ENCODE measurements around the gene OR2T4.

OR2T4 gene

GRCh38 chr1:248361121-248361715, at the start of gene OR2T4:
TSS of gene OR2T4 (plus strand) at chr1:248361665. CDS start at chr1:248361665, 0 bp downstream.
- DNase-seq = no peak

- DNase-seq = no peak
Observed at GRCh38 chr1:248316796-248317195, 44.7 kb upstream of the OR2T4 start.

DNA sequence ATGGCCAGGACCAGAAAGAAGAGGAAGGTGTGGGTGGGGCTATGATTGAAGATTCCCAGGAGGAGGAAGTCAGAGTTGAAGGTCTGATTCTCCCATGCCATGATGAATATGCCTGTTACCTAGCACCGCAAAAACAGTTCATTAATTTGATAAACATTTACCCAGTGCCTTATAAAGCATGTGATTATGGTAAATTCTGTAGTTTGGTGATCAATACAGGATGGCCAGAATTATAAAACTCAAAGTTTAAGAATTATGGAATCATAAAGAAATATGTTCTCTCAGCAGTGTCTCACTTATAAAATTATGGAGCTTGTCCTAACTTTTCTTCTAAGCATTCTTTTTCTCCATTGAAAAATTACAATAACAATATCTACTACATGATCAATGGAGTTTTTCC, 37.0 kb upstream of the OR2T4 start, which contains the start of gene OR2M7:
Gene OR2M7 (minus strand): TSS at position 101 of the 400 bp plus-strand sequence. CDS start 0 bp downstream, at position 101.
- no peak for DNase-seq

GRCh38 chr1:248343451-248343850, 18.0 kb upstream of the OR2T4 start:
- no peak for DNase-seq

DNA sequence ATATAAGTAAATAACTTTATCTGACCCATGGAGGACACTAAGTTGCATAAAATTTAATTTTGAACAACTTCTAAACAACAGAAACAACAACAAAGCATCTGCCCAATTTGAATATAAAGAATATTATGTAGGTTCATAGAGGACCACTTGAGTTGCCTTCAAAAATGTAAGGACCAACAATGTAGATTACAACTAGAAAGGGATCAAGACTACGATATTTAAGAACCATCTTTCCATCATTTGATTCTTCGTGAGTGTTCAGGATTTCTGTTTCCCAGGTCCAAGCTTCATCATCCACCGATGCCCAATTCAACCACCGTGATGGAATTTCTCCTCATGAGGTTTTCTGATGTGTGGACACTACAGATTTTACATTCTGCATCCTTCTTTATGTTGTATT, 13.0 kb upstream of the OR2T4 start, which contains the start of gene OR14C36:
Gene OR14C36 (plus strand): TSS at position 301 of the 400 bp plus-strand sequence. CDS start 0 bp downstream, at position 301.
- DNase-seq = no peak

DNA sequence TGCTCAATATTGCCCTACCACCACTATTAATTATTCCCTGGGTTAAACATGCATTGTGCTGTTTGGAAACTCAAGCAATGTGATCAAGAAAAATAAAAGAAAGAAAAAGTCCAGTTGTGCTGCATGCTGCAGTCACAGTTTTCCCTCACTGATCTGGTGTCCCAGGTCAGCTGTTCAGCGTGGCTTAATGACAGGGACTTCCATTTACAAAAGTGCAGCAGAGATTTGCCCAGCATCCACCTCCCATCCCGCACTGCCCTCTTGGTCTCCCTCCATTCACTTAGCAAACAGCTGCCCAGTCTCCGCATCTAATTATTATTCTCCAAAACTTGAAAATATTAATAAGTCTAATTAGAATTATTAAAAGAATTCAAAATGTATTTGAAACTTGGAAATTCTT, 2.0 kb upstream of the OR2T4 start:
- DNase-seq = no peak

GRCh38 chr1:248366609-248367008, 5.1 kb downstream of the OR2T4 start:
- no peak for DNase-seq

DNA sequence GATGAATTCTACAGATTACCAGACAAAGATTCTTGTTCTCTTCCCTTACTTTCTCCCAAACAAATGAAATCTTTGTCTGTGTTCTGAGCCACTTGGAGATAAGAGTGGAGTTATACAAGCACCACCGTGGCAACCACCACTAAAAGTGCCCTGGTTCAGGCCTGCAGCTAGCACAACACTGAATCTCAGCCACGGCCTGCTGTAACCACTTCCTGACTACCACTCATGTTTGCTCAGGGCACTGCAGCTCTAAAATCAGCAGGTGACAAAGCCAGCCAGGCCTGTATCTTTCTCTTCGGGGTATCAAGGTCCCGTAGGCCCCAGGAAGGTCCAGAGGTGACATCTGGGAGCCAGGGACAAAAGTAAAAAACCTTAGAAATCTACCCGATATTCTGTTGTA, 10.9 kb downstream of the OR2T4 start:
- DNase-seq = no peak

DNA sequence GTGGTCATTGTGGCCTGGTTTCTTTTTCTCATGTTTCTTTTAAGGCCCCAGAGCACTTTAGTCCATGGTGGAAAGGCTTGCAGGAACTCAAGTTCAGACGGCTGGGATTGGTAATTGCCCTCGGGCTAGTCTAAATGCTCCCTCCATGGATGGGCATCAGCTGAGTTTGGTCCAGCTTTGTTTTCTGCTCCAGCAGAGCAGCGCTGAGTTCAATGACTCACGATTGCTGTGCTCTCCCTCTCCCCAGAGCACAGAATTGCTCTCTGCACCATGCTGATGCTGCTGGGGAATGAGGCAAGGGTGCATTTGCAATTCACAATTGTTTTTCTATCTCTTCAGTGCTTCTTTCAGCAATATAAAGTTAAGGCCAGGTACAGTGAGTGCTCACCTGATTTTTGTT, 12.3 kb downstream of the OR2T4 start:
- no peak for DNase-seq

DNA sequence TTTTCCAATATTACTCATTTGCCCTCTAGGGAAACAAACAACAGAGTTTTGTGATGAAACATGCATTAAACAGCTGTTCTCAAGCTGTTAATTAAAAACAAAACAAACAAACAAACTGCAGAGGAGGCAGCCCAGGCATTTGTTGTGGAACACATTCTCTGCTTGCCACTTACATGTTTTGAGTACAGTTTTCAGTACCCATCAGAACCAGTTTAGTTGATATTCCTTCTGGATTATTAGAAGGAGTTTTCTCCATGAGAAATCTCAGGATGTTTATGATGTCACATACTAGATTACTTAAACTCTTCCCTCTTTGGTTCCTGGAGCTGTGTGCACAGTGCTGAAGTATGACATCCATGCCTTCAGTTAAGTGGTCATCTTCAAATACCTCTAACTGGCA, 14.0 kb downstream of the OR2T4 start, which contains the start of gene OR2T6:
Gene OR2T6 (plus strand): TSS at position 301 of the 400 bp plus-strand sequence. CDS start 11,863 bp downstream, outside the sequence.
- no peak for DNase-seq

DNA sequence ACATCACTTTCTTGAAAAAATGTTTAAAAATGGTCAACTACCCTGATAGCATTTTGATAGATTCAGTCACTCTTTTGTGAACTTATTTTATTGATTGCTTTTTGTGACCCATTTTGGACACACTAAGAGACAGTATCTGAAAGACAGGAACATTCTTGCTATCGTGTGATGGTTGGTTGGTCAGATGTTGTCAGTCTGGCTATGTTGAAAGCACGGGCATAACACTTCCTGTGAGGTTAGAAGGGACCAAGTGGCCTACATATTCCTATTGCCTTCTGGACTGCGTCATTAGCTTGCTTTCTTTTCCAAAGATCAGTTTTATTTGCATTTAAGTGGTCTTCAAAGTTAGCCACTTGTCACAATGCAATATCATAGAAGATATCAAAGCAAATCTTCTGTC, 15.5 kb downstream of the OR2T4 start:
- DNase-seq = no peak

- DNase-seq = no peak
Observed at GRCh38 chr1:248380854-248381253, 19.4 kb downstream of the OR2T4 start.

DNA sequence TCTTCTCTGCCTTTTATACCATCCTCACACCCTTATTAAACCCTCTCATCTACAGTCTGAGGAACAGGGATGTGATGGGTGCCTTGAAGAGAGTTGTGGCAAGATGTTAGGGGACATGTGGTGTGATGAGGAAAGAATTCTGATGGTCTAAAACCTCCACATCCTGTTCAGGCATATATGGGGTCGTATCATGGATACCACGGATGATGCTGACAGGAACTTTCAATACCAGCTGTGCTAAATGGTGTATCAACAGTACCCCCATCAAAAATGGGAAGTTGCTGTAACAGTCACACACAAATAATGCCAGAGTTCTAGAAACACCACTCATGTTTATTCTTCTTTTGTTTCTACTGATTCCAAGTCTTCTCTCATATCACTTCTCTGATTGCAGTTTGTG, 27.0 kb downstream of the OR2T4 start:
- DNase-seq = no peak

DNA sequence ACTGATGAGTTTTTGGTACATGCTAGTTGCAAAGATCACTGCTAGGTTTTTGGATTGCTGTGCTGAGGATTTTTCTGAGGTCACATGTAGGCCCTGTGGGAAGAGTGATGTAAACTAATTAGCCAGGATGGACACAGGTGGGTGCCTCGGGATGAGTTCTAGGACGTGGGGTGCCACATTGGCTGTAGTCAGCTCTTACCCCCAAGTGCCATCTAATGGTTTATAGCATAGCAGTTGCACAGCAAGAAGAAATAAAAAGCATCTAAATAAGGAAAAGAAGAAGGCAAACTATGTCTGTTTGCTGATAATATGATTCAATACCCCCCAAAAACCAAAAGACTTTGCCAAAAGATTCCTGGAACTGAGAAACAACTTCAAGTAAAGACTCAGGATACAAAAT, 31.6 kb downstream of the OR2T4 start:
- no peak for DNase-seq

DNA sequence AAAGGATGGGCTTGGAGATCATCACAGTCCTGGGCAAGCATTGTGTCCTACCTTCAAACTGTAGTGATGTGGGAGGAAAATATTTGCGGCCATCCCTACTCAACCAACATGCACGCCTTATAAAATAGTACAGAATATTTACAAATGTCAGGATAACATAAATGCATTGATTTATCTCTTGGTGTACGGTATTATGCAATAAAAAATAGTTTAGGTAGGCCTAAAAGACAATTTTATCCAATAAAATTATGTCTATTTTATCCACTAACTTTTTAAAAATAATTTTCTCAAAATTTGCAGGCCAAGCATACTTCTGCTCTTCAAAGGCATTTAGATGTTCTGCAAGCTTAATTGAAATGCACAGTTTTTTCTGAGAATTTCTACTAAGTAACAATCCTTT, 41.3 kb downstream of the OR2T4 start, which contains the start of gene OR2T1:
Gene OR2T1 (plus strand): TSS at position 301 of the 400 bp plus-strand sequence. CDS start 3,100 bp downstream, outside the sequence.
- no peak for DNase-seq

GRCh38 chr1:248404024-248404423, 42.6 kb downstream of the OR2T4 start:
- no peak for DNase-seq

DNA sequence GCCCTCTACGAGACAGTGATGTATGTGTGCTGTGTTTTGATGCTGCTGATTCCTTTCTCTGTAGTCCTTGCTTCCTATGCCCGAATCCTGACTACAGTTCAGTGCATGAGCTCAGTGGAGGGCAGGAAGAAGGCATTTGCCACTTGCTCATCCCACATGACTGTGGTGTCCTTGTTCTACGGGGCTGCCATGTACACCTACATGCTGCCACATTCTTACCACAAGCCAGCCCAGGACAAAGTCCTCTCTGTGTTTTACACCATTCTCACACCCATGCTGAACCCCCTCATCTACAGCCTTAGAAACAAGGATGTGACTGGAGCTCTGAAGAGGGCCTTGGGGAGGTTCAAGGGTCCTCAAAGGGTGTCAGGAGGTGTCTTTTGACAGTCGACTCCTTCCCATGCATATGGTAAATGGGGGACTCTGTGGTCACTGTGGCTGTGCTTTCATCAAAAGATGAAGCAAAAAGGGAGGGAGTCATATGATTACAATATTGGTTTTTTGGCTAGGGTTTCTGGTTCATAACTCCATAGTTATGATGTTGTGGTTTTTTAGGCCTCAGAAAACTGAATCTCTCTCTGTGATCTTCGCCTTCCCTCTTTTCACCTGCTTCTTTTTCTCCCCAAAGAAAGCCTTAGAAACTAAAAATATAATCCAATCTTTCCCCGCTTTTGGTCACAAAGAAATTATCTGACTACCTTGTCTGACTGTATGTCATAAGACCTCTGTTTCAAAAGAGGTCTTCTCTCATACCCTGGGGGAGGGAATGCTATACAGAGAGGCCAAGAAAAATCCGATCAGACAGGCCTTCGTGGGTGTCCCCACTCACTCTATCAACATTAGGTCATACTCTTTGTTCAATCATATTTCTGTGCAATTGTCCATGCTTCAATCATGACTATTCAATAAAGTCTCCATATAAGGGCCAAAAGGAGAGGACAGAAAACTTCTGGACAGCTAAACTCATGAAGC, 45.5 kb downstream of the OR2T4 start:
- no peak for DNase-seq

All from activated effector memory CD4-positive, alpha-beta T cell treated with Interleukin-2 at 50 U/mL for 16 hours (primary cell).